Sigmoid colon (tissue), 4 donors: Measurements from ENCODE around the gene MAML3.

ENCODE experiments used
- POLR2AphosphoS5 ChIP-seq, 4 donors: sonication (generic); formaldehyde crosslinking; IDR thresholded peaks; one replicate each; pipeline ENCODE4 v1.6.1; 2017; ENCODE audit warnings: antibody characterized with exemption in 4 of 4
- TF ChIP-seq, protein P1 (sequence below), 4 experiments: fragments of 450-650 bp in 3 of 4; fragments of 200-600 bp in 1 of 4; IDR thresholded peaks; one replicate each; pipeline ENCODE4 v1.5.1; 2016 to 2019; ENCODE audit warnings: antibody characterized with exemption in 4 of 4, mild to moderate bottlenecking in 3 of 4, moderate library complexity in 2 of 4

DNA sequence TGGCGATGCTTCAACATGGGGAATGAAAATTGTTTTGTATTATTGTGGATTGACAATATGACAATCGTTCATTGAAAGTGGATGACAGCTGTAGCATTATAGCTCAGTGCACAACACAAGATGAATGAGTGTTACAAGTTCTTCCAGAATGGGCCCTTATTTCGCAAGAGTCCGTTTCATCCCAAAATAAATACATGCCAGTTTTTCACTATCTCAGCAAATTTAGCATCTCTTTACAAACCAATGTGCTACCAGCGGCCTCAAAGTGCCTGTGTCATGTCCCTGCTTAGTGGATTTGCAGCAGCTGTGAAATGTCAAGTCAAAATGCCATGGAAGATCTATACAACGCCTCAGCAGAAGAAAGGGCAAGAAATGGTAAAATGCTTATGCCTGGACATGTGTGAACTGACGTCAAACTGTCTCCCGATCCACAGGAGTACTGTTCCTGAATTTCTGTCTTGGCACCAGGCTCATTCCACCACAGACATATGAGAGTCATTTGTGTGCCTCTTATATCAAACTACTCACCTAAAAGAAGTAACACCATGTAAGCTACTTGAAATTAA is 109.6 kb downstream of the MAML3 start:
- TF ChIP-seq POLR2AphosphoS5 (IDR thresholded peaks at IDR 0.05), result no peak
- TF ChIP-seq, protein P1, sequence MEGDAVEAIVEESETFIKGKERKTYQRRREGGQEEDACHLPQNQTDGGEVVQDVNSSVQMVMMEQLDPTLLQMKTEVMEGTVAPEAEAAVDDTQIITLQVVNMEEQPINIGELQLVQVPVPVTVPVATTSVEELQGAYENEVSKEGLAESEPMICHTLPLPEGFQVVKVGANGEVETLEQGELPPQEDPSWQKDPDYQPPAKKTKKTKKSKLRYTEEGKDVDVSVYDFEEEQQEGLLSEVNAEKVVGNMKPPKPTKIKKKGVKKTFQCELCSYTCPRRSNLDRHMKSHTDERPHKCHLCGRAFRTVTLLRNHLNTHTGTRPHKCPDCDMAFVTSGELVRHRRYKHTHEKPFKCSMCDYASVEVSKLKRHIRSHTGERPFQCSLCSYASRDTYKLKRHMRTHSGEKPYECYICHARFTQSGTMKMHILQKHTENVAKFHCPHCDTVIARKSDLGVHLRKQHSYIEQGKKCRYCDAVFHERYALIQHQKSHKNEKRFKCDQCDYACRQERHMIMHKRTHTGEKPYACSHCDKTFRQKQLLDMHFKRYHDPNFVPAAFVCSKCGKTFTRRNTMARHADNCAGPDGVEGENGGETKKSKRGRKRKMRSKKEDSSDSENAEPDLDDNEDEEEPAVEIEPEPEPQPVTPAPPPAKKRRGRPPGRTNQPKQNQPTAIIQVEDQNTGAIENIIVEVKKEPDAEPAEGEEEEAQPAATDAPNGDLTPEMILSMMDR (IDR thresholded peaks at IDR 0.05), result no peak
